ENCODE measurements around the gene ACP5.
"Not testable (repeated sequence)": the region's sequence is repeated elsewhere in the genome, so short reads cannot be mapped to it uniquely, and the experiment has no call there.

ACP5 gene

DNA sequence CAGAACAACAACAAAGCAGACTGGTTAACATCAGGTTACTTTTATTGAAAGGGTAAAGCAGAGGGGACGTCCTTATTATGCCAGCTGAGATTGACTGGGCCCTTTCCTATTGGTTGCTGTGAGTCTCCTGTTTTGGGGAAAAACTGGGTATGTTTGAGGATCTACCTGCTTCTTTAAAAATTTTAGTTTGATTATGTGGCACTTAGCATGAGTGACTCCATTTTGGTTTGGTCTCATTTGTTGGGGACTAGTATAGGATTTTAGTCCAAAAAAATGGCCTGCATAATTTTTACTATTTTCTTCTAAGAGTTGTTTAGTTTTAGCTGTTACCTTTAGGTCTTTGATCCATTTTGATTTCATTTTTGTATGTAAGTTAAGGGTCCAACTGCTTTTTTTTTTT is 34.3 kb upstream of the ACP5 start:
- no peak for TF ChIP-seq CTCF (IDR thresholded peaks at IDR 0.05; ENCODE audit: low read depth, low read length, missing control alignments)
- H3K4me3 ChIP-seq (ENCODE audit: low read depth, low read length), result no peak overlapping the region
- DNase-seq (ENCODE audit: low read depth), result no peak

GRCh38 chr19:11606484-11606883 is 29.0 kb upstream of the ACP5 start:
- TF ChIP-seq CTCF (IDR thresholded peaks at IDR 0.05; ENCODE audit: low read depth, low read length, missing control alignments), result no peak
- DNase-seq (ENCODE audit: low read depth), result no peak
- no peak overlapping the region for H3K4me3 ChIP-seq (ENCODE audit: low read depth, low read length)

DNA sequence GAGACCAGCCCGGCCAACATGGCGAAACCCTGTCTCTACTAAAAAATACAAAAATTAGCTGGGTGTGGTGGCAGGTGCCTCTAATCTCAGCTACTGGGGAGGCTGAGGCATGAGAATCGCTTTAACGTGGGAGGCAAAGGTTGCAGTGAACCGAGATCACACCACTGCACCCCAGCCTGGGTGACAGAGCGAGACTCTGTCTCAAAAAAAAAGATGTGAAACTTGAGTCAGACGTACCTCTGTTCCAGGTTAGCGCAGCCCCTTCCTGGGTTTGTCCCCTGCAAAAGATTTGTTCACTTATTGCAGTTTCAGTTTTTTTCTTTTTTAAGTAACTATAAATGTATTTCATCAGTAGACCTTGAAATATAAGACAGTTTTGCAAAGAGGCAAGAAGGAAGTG is 22.3 kb upstream of the ACP5 start:
- DNase-seq (ENCODE audit: low read depth); H3K4me3 ChIP-seq (ENCODE audit: low read depth, low read length): not testable (repeated sequence)

DNA sequence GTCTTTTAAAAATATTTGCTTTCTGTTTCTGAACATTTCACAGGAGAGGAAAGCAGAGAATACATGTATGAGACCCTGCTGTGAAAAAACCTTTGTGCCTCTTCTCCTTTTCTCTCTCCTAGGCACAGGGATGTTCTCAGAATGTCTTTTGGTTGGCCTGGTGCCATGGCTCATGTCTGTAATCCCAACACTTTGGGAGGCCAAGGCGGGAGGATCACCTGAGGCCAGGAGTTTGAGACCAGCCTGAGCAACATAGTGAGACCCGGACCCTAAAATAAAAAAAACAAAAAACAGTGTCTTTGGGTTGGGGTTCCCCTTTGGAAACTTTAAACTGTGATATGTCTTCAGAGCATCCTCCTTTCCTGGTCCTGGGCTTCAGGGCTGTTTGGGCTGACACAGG is 21.3 kb upstream of the ACP5 start:
- TF ChIP-seq CTCF (IDR thresholded peaks at IDR 0.05; ENCODE audit: low read depth, low read length, missing control alignments), result no peak
- no peak for DNase-seq (ENCODE audit: low read depth)
- H3K4me3 ChIP-seq (ENCODE audit: low read depth, low read length), result peak overlapping the region; percentile 90; the same call in 1 of the 2 replicates

DNA sequence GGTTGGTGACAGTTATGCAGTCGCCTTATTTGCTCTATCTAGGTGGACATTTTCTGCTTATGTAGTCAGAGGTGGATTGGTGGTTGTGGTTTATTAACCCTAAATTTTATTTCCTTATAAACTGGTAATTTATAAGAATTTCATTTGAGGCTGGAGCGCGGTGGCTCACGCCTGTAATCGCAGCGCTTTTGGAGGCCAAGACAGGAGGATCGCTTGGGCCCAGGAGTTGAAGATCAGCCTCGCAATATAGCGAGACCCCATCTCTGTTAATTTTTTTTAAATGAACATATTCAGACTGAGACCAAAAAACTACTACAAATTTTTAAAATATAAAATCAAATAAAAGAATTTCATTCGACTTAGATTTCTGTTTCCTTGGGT is 20.6 kb upstream of the ACP5 start:
- TF ChIP-seq CTCF (IDR thresholded peaks at IDR 0.05; ENCODE audit: low read depth, low read length, missing control alignments), result no peak
- peak overlapping the region; percentile 90 for H3K4me3 ChIP-seq (ENCODE audit: low read depth, low read length)
- no peak for DNase-seq (ENCODE audit: low read depth)

DNA sequence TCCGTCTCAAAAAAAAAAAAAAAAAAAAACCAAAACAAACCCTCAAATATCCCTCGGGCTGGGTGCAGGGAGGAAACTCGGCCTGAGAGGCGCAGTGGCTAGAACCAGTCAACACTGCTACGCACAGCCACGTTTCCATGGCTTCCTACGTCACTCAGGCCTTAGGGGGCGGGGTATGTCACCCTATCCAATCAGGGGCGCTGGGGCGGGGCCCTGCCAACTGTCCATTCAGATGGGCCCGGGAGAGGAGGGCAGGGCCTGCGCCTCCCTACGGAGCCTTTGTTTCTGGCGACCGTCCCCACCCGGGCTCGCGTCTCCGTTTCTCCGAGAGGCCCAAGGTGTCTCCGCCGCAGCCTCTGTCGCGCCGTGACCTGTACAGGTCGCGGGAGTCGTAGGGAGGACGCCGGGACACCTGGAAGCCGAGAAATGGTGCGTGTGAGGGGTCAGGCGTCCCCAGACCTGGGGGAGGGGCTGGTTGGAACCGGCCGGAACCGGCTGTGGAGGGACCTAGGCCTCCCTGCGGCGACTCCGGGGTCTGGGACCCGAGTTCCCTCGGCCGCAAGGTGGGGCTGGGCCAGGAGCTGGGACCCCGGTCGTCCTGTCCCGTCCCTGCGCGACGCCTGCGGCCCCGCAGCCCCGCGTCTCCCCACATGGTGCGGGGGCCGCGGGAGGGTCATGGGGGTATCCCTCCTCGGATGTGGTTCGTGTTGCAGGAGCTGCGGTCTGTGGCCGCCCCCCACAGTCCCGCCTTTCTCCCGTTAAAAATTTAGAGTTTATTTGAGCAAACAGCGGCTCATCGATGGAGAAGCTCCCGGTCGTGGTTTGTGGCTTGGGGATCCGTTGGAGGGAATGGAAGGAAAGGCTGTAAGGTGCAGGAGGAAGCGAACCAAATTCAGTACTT is 20.0 kb upstream of the ACP5 start, which contains the start of gene ZNF627:
Gene ZNF627, plus strand, starts transcription at position 282 of the 901 bp plus-strand sequence. Its CDS starts 145 bp downstream, at position 427.
- peak; percentile 13 for TF ChIP-seq CTCF (IDR thresholded peaks at IDR 0.05; ENCODE audit: low read depth, low read length, missing control alignments)
- H3K4me3 ChIP-seq (ENCODE audit: low read depth, low read length), result peak within 1 kb of the TSS; percentile 90
- peak; percentile 98 for DNase-seq (ENCODE audit: low read depth)

DNA sequence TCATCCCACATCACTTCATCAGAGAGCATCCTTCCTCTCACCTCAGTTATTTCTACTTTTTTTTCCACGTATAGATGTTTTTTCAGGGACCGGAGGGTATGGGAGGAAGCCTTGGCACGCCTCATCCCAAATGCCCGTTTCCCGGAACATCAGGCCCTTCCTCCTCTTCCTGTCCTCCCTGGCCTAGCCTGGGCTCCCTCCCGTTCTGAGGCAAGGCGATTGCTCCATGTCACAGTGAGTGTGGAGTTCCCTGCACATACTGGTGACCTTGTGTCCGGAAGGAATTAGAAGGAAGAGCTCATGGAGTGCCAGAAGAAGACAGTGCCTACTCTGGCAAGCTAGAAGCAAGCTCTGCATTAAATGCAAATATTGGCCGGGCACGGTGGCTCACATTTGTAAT is 18.7 kb upstream of the ACP5 start:
- DNase-seq (ENCODE audit: low read depth), result no peak
- TF ChIP-seq CTCF (IDR thresholded peaks at IDR 0.05; ENCODE audit: low read depth, low read length, missing control alignments), result no peak
- no peak overlapping the region for H3K4me3 ChIP-seq (ENCODE audit: low read depth, low read length)
